Measurements from ENCODE around the gene DYSF.

DNA sequence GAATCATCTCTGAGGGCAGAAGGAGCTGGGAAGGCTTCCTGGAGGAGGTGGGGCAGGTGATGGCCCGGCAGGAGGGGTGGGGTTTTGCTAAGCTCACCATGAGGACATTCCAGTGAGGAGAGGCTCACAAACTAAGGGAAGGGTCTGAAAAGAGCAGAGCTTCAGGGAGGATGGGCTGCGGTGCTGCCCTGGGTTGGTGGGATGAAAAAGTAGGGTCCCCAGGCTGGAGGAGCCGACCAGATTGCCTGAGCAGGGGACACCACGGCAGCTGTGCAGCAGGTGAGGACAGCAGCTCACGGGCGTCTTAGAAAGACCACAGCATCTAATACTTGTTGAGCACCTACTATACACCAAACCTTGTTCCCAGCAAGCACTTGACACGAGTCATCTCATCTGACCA is 82.2 kb downstream of the DYSF start:
- TF ChIP-seq GATA2 (IDR thresholded peaks at IDR 0.05; ENCODE audit: low read depth, low read length) (no peak), GATA3 (IDR thresholded peaks at IDR 0.05; ENCODE audit: low read depth, low read length) (no peak)

Data from SH-SY5Y (cell line).